Nephron progenitor cell (in vitro differentiated cells): ENCODE data around the gene OBP2A.

ENCODE experiments used
- DNase-seq: peaks from one replicate; pipeline ENCODE4 v3.0.0; 2021
- H3K27ac Mint-ChIP-seq: 2 replicates; pipeline ENCODE4 v1.8.0; 2021; ENCODE audit warnings: mild to moderate bottlenecking, moderate library complexity, mixed read lengths
- H3K27me3 Mint-ChIP-seq: 2 replicates; pipeline ENCODE4 v1.8.0; 2021; ENCODE audit warnings: mild to moderate bottlenecking, low read depth, mixed read lengths; ENCODE audit not compliant: poor library complexity
- H3K36me3 Mint-ChIP-seq: 2 replicates; pipeline ENCODE4 v1.8.0; 2021; ENCODE audit warnings: low read depth, mixed read lengths
- H3K4me1 Mint-ChIP-seq: 2 replicates; pipeline ENCODE4 v1.8.0; 2021; ENCODE audit warnings: mixed read lengths
- H3K4me3 Mint-ChIP-seq: 2 replicates; pipeline ENCODE4 v1.8.0; 2021; ENCODE audit warnings: mild to moderate bottlenecking, moderate library complexity, mixed read lengths
- H3K9me3 Mint-ChIP-seq: 2 replicates; pipeline ENCODE4 v1.8.0; 2021; ENCODE audit warnings: mild to moderate bottlenecking, moderate library complexity, mixed read lengths
- TF ChIP-seq, protein P1 (sequence below): fragments of 200-600 bp; sonication (generic); IDR thresholded peaks from 2 replicates; pipeline ENCODE4 v1.5.0; 2021; ENCODE audit warnings: antibody characterized with exemption

Gene OBP2A

GRCh38 chr9:135588371-135588770, 42.4 kb downstream of the OBP2A start:
- Mint-ChIP-seq H3K4me1 (no peaks in the 10 kb centered on the region), H3K9me3 (no peaks in the 10 kb centered on the region), H3K27ac (no peak overlapping the region), H3K4me3 (no peak overlapping the region), H3K36me3 (no peaks in the 10 kb centered on the region), H3K27me3 (peaks cover 7% of the 10 kb centered on the region)
- no peak for DNase-seq
- TF ChIP-seq, protein P1, sequence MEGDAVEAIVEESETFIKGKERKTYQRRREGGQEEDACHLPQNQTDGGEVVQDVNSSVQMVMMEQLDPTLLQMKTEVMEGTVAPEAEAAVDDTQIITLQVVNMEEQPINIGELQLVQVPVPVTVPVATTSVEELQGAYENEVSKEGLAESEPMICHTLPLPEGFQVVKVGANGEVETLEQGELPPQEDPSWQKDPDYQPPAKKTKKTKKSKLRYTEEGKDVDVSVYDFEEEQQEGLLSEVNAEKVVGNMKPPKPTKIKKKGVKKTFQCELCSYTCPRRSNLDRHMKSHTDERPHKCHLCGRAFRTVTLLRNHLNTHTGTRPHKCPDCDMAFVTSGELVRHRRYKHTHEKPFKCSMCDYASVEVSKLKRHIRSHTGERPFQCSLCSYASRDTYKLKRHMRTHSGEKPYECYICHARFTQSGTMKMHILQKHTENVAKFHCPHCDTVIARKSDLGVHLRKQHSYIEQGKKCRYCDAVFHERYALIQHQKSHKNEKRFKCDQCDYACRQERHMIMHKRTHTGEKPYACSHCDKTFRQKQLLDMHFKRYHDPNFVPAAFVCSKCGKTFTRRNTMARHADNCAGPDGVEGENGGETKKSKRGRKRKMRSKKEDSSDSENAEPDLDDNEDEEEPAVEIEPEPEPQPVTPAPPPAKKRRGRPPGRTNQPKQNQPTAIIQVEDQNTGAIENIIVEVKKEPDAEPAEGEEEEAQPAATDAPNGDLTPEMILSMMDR: no peak

GRCh38 chr9:135588886-135589595, 43.1 kb downstream of the OBP2A start:
- DNase-seq: no peak
- Mint-ChIP-seq H3K27me3 (peaks cover 12% of the 10 kb centered on the region), H3K9me3 (peaks cover 6% of the 10 kb centered on the region), H3K4me3 (no peak overlapping the region), H3K27ac (no peak overlapping the region), H3K4me1 (no peaks in the 10 kb centered on the region), H3K36me3 (no peaks in the 10 kb centered on the region)
- TF ChIP-seq, protein P1: no peak

DNA sequence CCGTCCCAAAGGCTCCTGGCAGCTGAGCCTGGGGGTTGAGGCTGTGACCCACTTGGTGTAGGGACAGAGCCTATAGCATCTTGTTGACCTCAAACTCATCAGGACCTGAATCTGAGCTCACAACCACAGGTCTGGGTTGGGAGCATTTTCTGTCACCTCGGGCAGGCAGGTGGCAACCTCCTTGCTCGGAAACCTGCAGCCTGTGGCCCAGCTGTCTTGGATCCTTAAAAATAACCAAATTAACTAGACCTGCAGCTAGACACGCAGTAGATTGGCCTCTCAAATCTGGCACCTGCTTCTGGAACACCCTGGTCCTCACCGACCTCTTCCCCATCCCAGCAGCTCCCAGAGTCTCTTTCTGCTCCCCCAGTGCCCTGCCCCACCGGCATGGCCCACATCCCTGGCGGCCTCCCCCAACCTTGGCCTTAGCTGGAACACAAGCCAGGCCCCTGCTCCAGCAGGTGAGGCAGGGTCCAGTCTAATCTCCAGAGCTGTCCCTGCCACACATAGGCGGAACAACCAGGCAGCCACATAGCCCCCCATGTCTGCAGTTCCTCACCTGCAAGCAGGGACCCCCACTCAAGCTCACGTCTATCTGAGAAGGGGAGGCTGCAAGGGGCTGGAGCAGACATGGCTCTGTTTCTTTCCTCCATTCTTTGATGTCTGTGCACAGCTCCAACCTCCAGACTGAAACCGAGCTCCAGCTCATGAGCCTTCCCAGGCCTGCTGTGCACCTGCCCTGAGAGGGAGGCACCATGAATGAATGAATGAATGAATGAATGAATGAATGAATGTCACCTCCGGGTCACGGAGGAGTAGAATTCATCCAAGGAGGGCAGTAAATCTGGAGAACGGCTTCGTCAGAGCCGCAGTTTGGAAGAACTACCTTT, 43.9 kb downstream of the OBP2A start:
- H3K27me3 Mint-ChIP-seq: peaks cover 14% of the 10 kb centered on the region

DNA sequence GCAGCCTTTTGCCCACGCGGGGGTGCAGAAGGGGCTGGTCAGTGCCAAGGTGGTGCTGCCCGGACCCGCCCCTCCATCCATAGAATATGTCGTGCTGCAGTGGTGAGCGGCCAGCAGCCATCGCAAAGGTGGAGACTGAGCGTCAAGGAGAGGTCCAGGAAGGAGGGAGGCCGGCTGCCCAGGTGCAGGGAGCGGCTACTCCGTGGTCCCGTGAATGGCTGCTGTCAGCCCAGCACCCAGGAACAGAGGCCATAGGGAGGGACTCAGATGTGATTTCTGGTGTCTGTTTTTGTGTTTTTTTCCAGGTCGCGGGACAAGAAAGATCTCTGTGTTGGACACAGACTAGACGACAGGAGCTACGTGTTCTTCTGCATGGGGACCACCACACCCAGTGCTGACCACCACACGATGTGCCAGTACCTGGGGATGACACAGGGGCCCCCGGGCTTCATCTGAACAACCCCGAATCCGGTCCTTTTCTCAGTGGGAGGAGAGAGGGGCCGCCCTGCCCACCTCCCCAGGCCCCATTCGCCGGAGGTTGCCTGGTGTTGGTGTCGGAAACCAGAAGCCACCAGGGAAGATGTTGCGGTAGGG, 44.7 kb downstream of the OBP2A start:
- TF ChIP-seq, protein P1: no peak
- Mint-ChIP-seq H3K4me1 (no peaks in the 10 kb centered on the region), H3K9me3 (peaks cover 16% of the 10 kb centered on the region), H3K27ac (no peak overlapping the region), H3K4me3 (no peak overlapping the region), H3K36me3 (no peaks in the 10 kb centered on the region), H3K27me3 (peaks cover 17% of the 10 kb centered on the region)
- no peak for DNase-seq

More for the DNA sequence above, 43.9 kb downstream of the OBP2A start:
- H3K27ac Mint-ChIP-seq: no peak overlapping the region
- H3K9me3 Mint-ChIP-seq: peaks cover 9% of the 10 kb centered on the region
- no peaks in the 10 kb centered on the region for H3K36me3 Mint-ChIP-seq
- DNase-seq: no peak
- TF ChIP-seq, protein P1: no peak
- H3K4me3 Mint-ChIP-seq: no peak overlapping the region
- no peaks in the 10 kb centered on the region for H3K4me1 Mint-ChIP-seq

- H3K9me3 Mint-ChIP-seq: peaks cover 28% of the 10 kb centered on the region
- no peak for DNase-seq
- no peaks in the 10 kb centered on the region for H3K4me1 Mint-ChIP-seq
- peaks cover 27% of the 10 kb centered on the region for H3K27me3 Mint-ChIP-seq
- H3K4me3 Mint-ChIP-seq: no peak overlapping the region
- no peak overlapping the region for H3K27ac Mint-ChIP-seq
- TF ChIP-seq, protein P1: no peak
- H3K36me3 Mint-ChIP-seq: no peaks in the 10 kb centered on the region
These were observed 45.8 kb downstream of the OBP2A start for GRCh38 chr9:135591506-135592330.
